Stimulated activated CD4-positive, alpha-beta T cell treated with anti-CD3 and anti-CD28 coated beads, Interleukin-4, amount 100 ng/mL, for 24 hours (primary cell): ENCODE results near the gene SLC24A2.
"Not testable (repeated sequence)": the region's sequence is repeated elsewhere in the genome, so short reads cannot be mapped to it uniquely, and the experiment has no call there.

Experiments
- DNase-seq: peaks from one replicate; pipeline ENCODE4 v3.0.0-alpha.2; 2020

Gene SLC24A2

GRCh38 chr9:19788614-19789271, at the start of gene SLC24A2:
Gene SLC24A2 (minus strand): TSS chr9:19789037.
- DNase-seq, result no peak

GRCh38 chr9:19833331-19833730, 44.5 kb upstream of the SLC24A2 start:
- not testable (repeated sequence) for DNase-seq

GRCh38 chr9:19830796-19831195, 42.0 kb upstream of the SLC24A2 start:
- no peak for DNase-seq

- no peak for DNase-seq
Observed at GRCh38 chr9:19828576-19829109, 39.8 kb upstream of the SLC24A2 start.

- DNase-seq, result no peak
Observed at GRCh38 chr9:19816769-19817168, 27.9 kb upstream of the SLC24A2 start.

GRCh38 chr9:19812194-19812593, 23.4 kb upstream of the SLC24A2 start:
- no peak for DNase-seq

GRCh38 chr9:19809422-19810269, 20.8 kb upstream of the SLC24A2 start:
- DNase-seq, result no peak

- DNase-seq, result no peak
Observed at GRCh38 chr9:19807182-19807892, 18.5 kb upstream of the SLC24A2 start.

- DNase-seq, result no peak
Observed at GRCh38 chr9:19804431-19804830, 15.6 kb upstream of the SLC24A2 start.

GRCh38 chr9:19800884-19801283, 12.0 kb upstream of the SLC24A2 start:
- no peak for DNase-seq

GRCh38 chr9:19799784-19800183, 10.9 kb upstream of the SLC24A2 start:
- DNase-seq, result no peak

- no peak for DNase-seq
Observed at GRCh38 chr9:19788152-19788551, 685 bp downstream of the SLC24A2 start.

GRCh38 chr9:19787672-19788071, 1.2 kb downstream of the SLC24A2 start:
- DNase-seq, result no peak

GRCh38 chr9:19785230-19785629, 3.6 kb downstream of the SLC24A2 start:
- no peak for DNase-seq

GRCh38 chr9:19784136-19784535, 4.7 kb downstream of the SLC24A2 start:
- no peak for DNase-seq

- no peak for DNase-seq
Observed at GRCh38 chr9:19783500-19783899, 5.3 kb downstream of the SLC24A2 start.

GRCh38 chr9:19782005-19782404, 6.8 kb downstream of the SLC24A2 start:
- DNase-seq, result no peak

GRCh38 chr9:19781240-19781639, 7.6 kb downstream of the SLC24A2 start:
- DNase-seq, result no peak

- no peak for DNase-seq
Observed at GRCh38 chr9:19771446-19771845, 17.4 kb downstream of the SLC24A2 start.

GRCh38 chr9:19770973-19771372, 17.9 kb downstream of the SLC24A2 start:
- DNase-seq, result no peak

- no peak for DNase-seq
Observed at GRCh38 chr9:19769213-19769612, 19.6 kb downstream of the SLC24A2 start.

GRCh38 chr9:19768798-19769197, 20.0 kb downstream of the SLC24A2 start:
- no peak for DNase-seq

- no peak for DNase-seq
Observed at GRCh38 chr9:19759066-19759465, 29.8 kb downstream of the SLC24A2 start.
